Measurements from ENCODE around the gene RTTN. TPM values are rescaled to one million over a fixed set of nuclear protein-coding genes. Genes with fewer than 3 reads are reported as not detected.

RTTN gene
- total RNA-seq, 1 experiment from 2014 or later: 25.9 TPM

DNA sequence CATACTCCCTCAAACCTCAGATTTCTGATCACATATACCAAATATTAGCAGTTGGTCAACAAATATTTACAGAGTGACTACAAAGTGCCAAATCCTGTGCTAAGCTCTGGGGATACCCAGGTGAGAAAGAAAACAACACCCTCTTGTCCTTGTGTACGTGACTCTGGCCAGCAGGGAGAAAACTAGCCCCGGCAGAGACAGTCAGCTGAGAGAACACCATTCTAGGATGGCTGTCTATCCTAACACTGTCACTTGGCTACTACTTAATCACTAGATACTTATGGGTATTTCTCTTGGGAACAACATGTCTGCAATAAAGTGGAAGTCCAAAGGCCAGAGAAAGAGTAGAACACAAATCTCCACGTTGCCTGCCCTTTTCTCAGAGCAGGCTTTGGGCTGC is 199.9 kb downstream of the RTTN start:
- Histone ChIP-seq H3K4me3 (ENCODE audit: low read depth, low read length, poor library complexity, severe bottlenecking) (no peak overlapping the region), H3K4me1 (ENCODE audit: insufficient read depth, low read length, poor library complexity, severe bottlenecking) (no peaks in the 10 kb centered on the region), H3K27me3 (replicated peaks; ENCODE audit: insufficient read depth, low read depth, low read length, poor library complexity) (no peaks in the 10 kb centered on the region), H3K9me3 (ENCODE audit: low read depth, low read length, poor library complexity, severe bottlenecking) (no peaks in the 10 kb centered on the region), H3K36me3 (ENCODE audit: insufficient read depth, low read length, poor library complexity, severe bottlenecking) (no peaks in the 10 kb centered on the region), H3K27ac (ENCODE audit: low read depth, low read length, poor library complexity, severe bottlenecking) (no peak overlapping the region)
- BruUV-seq (replicated peaks): no TSS peak
- TF ChIP-seq EZH2 (IDR thresholded peaks at IDR 0.05; ENCODE audit: borderline replicate concordance, low read depth, low read length, poor library complexity, severe bottlenecking): no peak
- TF ChIP-seq, protein P1, sequence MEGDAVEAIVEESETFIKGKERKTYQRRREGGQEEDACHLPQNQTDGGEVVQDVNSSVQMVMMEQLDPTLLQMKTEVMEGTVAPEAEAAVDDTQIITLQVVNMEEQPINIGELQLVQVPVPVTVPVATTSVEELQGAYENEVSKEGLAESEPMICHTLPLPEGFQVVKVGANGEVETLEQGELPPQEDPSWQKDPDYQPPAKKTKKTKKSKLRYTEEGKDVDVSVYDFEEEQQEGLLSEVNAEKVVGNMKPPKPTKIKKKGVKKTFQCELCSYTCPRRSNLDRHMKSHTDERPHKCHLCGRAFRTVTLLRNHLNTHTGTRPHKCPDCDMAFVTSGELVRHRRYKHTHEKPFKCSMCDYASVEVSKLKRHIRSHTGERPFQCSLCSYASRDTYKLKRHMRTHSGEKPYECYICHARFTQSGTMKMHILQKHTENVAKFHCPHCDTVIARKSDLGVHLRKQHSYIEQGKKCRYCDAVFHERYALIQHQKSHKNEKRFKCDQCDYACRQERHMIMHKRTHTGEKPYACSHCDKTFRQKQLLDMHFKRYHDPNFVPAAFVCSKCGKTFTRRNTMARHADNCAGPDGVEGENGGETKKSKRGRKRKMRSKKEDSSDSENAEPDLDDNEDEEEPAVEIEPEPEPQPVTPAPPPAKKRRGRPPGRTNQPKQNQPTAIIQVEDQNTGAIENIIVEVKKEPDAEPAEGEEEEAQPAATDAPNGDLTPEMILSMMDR (conservative IDR thresholded peaks at IDR 0.05; ENCODE audit: low read depth, low read length): no peak
- intact Hi-C loops (cut with micrococcal nuclease; ENCODE audit: unreplicated experiment): no loop called here
- ChIA-PET CTCF (no interaction called here), POLR2A (ENCODE audit: low non-redundant PET) (no interaction called here)
- no peak for DNase-seq (ENCODE audit: low spot score)

DNA sequence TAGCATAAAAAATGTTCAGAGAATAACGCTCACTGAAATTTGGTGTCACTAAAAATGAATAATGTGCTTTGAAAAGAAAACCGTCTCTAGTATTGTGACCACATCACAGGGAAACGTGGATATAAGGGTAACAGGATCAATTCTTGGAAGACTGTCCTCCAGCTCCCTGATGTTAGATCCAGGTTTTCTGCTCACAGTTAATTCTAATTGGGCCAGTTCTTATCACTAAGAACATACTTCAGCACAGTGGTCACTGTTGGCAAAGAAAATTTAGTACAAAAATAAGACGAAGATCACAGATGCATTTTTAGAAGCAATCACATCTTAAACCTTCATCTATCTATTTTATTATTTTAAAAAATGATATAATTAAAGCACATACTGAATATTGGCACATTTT is 200.8 kb downstream of the RTTN start:
- H3K36me3 ChIP-seq (ENCODE audit: insufficient read depth, low read length, poor library complexity, severe bottlenecking): no peaks in the 10 kb centered on the region
- POLR2A ChIA-PET (ENCODE audit: low non-redundant PET): no interaction called here
- H3K27me3 ChIP-seq (replicated peaks; ENCODE audit: insufficient read depth, low read depth, low read length, poor library complexity): no peaks in the 10 kb centered on the region
- no peaks in the 10 kb centered on the region for H3K4me1 ChIP-seq (ENCODE audit: insufficient read depth, low read length, poor library complexity, severe bottlenecking)
- no peak overlapping the region for H3K4me3 ChIP-seq (ENCODE audit: low read depth, low read length, poor library complexity, severe bottlenecking)
- no TSS peak for BruUV-seq (replicated peaks)
- no peak overlapping the region for H3K27ac ChIP-seq (ENCODE audit: low read depth, low read length, poor library complexity, severe bottlenecking)
- intact Hi-C loops (cut with micrococcal nuclease; ENCODE audit: unreplicated experiment): no loop called here
- H3K9me3 ChIP-seq (ENCODE audit: low read depth, low read length, poor library complexity, severe bottlenecking): no peaks in the 10 kb centered on the region
- no peak for DNase-seq (ENCODE audit: low spot score)
- no peak for TF ChIP-seq EZH2 (IDR thresholded peaks at IDR 0.05; ENCODE audit: borderline replicate concordance, low read depth, low read length, poor library complexity, severe bottlenecking)
- CTCF ChIA-PET: no interaction called here

DNA sequence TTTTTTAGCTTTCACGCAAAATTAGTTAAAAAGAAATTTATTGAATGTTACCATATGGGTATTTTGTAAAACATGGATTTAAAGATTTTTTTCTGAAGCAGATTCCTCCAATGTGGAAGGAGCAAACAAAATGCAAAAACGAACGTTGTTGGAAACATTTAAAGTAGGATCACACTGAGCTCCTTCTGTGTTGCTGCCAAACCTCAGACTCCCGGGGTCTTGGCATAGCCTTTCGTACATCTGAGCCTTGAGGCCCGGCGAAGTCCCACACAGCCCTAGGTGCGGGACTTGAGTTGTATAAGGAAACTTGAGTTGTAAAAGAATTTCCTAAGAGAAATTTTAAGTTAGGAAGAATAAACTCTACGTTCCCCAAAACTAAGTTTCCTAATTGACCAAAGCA is 205.8 kb downstream of the RTTN start:
- intact Hi-C loops (cut with micrococcal nuclease; ENCODE audit: unreplicated experiment): no loop called here
- BruUV-seq (replicated peaks): no TSS peak
- H3K36me3 ChIP-seq (ENCODE audit: insufficient read depth, low read length, poor library complexity, severe bottlenecking): no peaks in the 10 kb centered on the region
- no peak for DNase-seq (ENCODE audit: low spot score)
- H3K4me1 ChIP-seq (ENCODE audit: insufficient read depth, low read length, poor library complexity, severe bottlenecking): peaks cover 8% of the 10 kb centered on the region
- TF ChIP-seq, protein P1 (conservative IDR thresholded peaks at IDR 0.05; ENCODE audit: low read depth, low read length): no peak
- TF ChIP-seq EZH2 (IDR thresholded peaks at IDR 0.05; ENCODE audit: borderline replicate concordance, low read depth, low read length, poor library complexity, severe bottlenecking): no peak
- H3K4me3 ChIP-seq (ENCODE audit: low read depth, low read length, poor library complexity, severe bottlenecking): no peak overlapping the region
- no peak overlapping the region for H3K27ac ChIP-seq (ENCODE audit: low read depth, low read length, poor library complexity, severe bottlenecking)
- H3K9me3 ChIP-seq (ENCODE audit: low read depth, low read length, poor library complexity, severe bottlenecking): no peaks in the 10 kb centered on the region
- CTCF ChIA-PET: no interaction called here
- no peaks in the 10 kb centered on the region for H3K27me3 ChIP-seq (replicated peaks; ENCODE audit: insufficient read depth, low read depth, low read length, poor library complexity)
- POLR2A ChIA-PET (ENCODE audit: low non-redundant PET): no interaction called here

GRCh38 chr18:69998523-69998987 is 206.9 kb downstream of the RTTN start:
- Histone ChIP-seq H3K9me3 (ENCODE audit: low read depth, low read length, poor library complexity, severe bottlenecking) (no peaks in the 10 kb centered on the region), H3K27ac (ENCODE audit: low read depth, low read length, poor library complexity, severe bottlenecking) (no peak overlapping the region), H3K4me1 (ENCODE audit: insufficient read depth, low read length, poor library complexity, severe bottlenecking) (peaks cover 8% of the 10 kb centered on the region), H3K36me3 (ENCODE audit: insufficient read depth, low read length, poor library complexity, severe bottlenecking) (no peaks in the 10 kb centered on the region), H3K27me3 (replicated peaks; ENCODE audit: insufficient read depth, low read depth, low read length, poor library complexity) (no peaks in the 10 kb centered on the region), H3K4me3 (ENCODE audit: low read depth, low read length, poor library complexity, severe bottlenecking) (no peak overlapping the region)
- TF ChIP-seq EZH2 (IDR thresholded peaks at IDR 0.05; ENCODE audit: borderline replicate concordance, low read depth, low read length, poor library complexity, severe bottlenecking): no peak
- TF ChIP-seq, protein P1 (conservative IDR thresholded peaks at IDR 0.05; ENCODE audit: low read depth, low read length): no peak
- BruUV-seq (replicated peaks): no TSS peak
- intact Hi-C loops (cut with micrococcal nuclease; ENCODE audit: unreplicated experiment): no loop called here
- ChIA-PET CTCF (no interaction called here), POLR2A (ENCODE audit: low non-redundant PET) (no interaction called here)
- no peak for DNase-seq (ENCODE audit: low spot score)
